HEK293 (cell line): ENCODE results near the gene C1GALT1C1.
"Not testable (repeated sequence)": the region's sequence is repeated elsewhere in the genome, so short reads cannot be mapped to it uniquely, and the experiment has no call there.

Experiments
- CTCF ChIA-PET: fragments of 350-600 bp; formaldehyde crosslinking; extraction: SDS; loops from one replicate; lab custom pipeline; 2021; ENCODE audit warnings: antibody characterized with exemption; lab: Yijun Ruan, JAX
- POLR2A ChIA-PET: fragments of 300-600 bp; formaldehyde crosslinking; extraction: SDS; loops from one replicate; lab custom pipeline; 2020; ENCODE audit warnings: antibody characterized with exemption, inconsistent platforms; lab: Yijun Ruan, JAX
- H3K27ac ChIP-seq: fragments of 200-500 bp; sonication (Bioruptor generic); 2 replicates; pipeline ENCODE4 v1.5.1; 2014; ENCODE audit warnings: low read depth, low read length, control low read depth, inconsistent platforms; ENCODE audit errors: extremely low read depth
- H3K36me3 ChIP-seq, 2 experiments: fragments of 200-500 bp in 1 of 2; sonication (Bioruptor generic) in 1 of 2; 1 replicate in 1 of 2; 2 replicates in 1 of 2; pipeline ENCODE4 v1.5.1; 2014 to 2017; ENCODE audit warnings: inconsistent platforms in 2 of 2, low read length in 2 of 2; ENCODE audit not compliant: control insufficient read depth in 2 of 2, insufficient read depth in 1 of 2
- H3K4me1 ChIP-seq: fragments of 200-500 bp; sonication (Bioruptor generic); 2 replicates; pipeline ENCODE4 v1.5.1; 2014; ENCODE audit warnings: mild to moderate bottlenecking, low read length, inconsistent platforms; ENCODE audit not compliant: control insufficient read depth, insufficient read depth
- H3K4me3 ChIP-seq: 2 replicates; pipeline ENCODE4 v1.5.1; 2011; ENCODE audit warnings: low read depth, mild to moderate bottlenecking, control low read depth, low read length, moderate library complexity
- H3K9me3 ChIP-seq: fragments of 200-500 bp; sonication (Bioruptor generic); 2 replicates; pipeline ENCODE4 v1.5.1; 2014; ENCODE audit warnings: low read depth, low read length, inconsistent platforms; ENCODE audit not compliant: control insufficient read depth, insufficient read depth
- HOXC10 ChIP-seq: sonication (generic); formaldehyde crosslinking; IDR thresholded peaks from 2 replicates; pipeline ENCODE4 v1.8.1; 2023; ENCODE audit warnings: mild to moderate bottlenecking, missing genetic modification reagents
- OVOL3 ChIP-seq: fragments of 450-650 bp; formaldehyde crosslinking; IDR thresholded peaks from 2 replicates; pipeline ENCODE4 v1.5.1; 2016; ENCODE audit warnings: missing biosample characterization, missing genetic modification characterization
- SETDB1 ChIP-seq: IDR thresholded peaks from one replicate; pipeline ENCODE4 v1.6.1; 2017; ENCODE audit warnings: mild to moderate bottlenecking, low read length, moderate library complexity, mixed read lengths; ENCODE audit not compliant: insufficient read length
- ZBTB17 ChIP-seq: fragments of 450-650 bp; formaldehyde crosslinking; IDR thresholded peaks from 2 replicates; pipeline ENCODE4 v1.5.1; 2016; ENCODE audit warnings: missing biosample characterization, missing genetic modification characterization
- ZBTB20 ChIP-seq: fragments of 450-650 bp; formaldehyde crosslinking; IDR thresholded peaks from 2 replicates; pipeline ENCODE4 v1.5.1; 2016; ENCODE audit warnings: missing biosample characterization, missing genetic modification characterization
- ZIC2 ChIP-seq: fragments of 450-650 bp; formaldehyde crosslinking; IDR thresholded peaks from 2 replicates; pipeline ENCODE4 v1.5.1; 2016; ENCODE audit warnings: missing biosample characterization, missing genetic modification characterization
- ZNF133 ChIP-seq: fragments of 450-650 bp; formaldehyde crosslinking; IDR thresholded peaks from 2 replicates; pipeline ENCODE4 v1.5.1; 2016; ENCODE audit warnings: missing biosample characterization, missing genetic modification characterization
- ZNF138 ChIP-seq: fragments of 450-650 bp; formaldehyde crosslinking; IDR thresholded peaks from 2 replicates; pipeline ENCODE4 v1.5.1; 2016; ENCODE audit warnings: missing biosample characterization, missing genetic modification characterization, borderline replicate concordance
- ZNF146 ChIP-seq: fragments of 450-650 bp; formaldehyde crosslinking; IDR thresholded peaks from 2 replicates; pipeline ENCODE4 v1.5.1; 2016; ENCODE audit warnings: missing biosample characterization, missing genetic modification characterization
- ZNF155 ChIP-seq: fragments of 450-650 bp; formaldehyde crosslinking; IDR thresholded peaks from 2 replicates; pipeline ENCODE4 v1.5.1; 2016; ENCODE audit warnings: missing biosample characterization, missing genetic modification characterization
- ZNF223 ChIP-seq: fragments of 450-650 bp; formaldehyde crosslinking; IDR thresholded peaks from 2 replicates; pipeline ENCODE4 v1.5.1; 2016; ENCODE audit warnings: missing biosample characterization, missing genetic modification characterization
- ZNF341 ChIP-seq: fragments of 450-650 bp; formaldehyde crosslinking; IDR thresholded peaks from 2 replicates; pipeline ENCODE4; 2016; ENCODE audit warnings: low read depth, missing biosample characterization, missing genetic modification characterization
- ZNF350 ChIP-seq: fragments of 450-650 bp; formaldehyde crosslinking; IDR thresholded peaks from 2 replicates; pipeline ENCODE4 v1.5.0; 2017; ENCODE audit warnings: missing biosample characterization, mild to moderate bottlenecking, missing genetic modification characterization
- ZNF354C ChIP-seq: fragments of 450-650 bp; formaldehyde crosslinking; IDR thresholded peaks from 2 replicates; pipeline ENCODE4 v1.5.1; 2016; ENCODE audit warnings: missing biosample characterization, missing genetic modification characterization, low read depth, borderline replicate concordance
- ZNF394 ChIP-seq: fragments of 450-650 bp; formaldehyde crosslinking; IDR thresholded peaks from 2 replicates; pipeline ENCODE4 v1.5.1; 2016; ENCODE audit warnings: missing biosample characterization, missing genetic modification characterization, mild to moderate bottlenecking, moderate library complexity, borderline replicate concordance
- ZNF423 ChIP-seq: fragments of 450-650 bp; formaldehyde crosslinking; IDR thresholded peaks from 2 replicates; pipeline ENCODE4 v1.5.1; 2016; ENCODE audit warnings: missing biosample characterization, missing genetic modification characterization
- ZNF48 ChIP-seq: fragments of 450-650 bp; formaldehyde crosslinking; IDR thresholded peaks from 2 replicates; pipeline ENCODE4 v1.5.1; 2016; ENCODE audit warnings: missing biosample characterization, missing genetic modification characterization
- ZNF514 ChIP-seq: fragments of 450-650 bp; formaldehyde crosslinking; IDR thresholded peaks from 2 replicates; pipeline ENCODE4 v1.5.1; 2016; ENCODE audit warnings: missing biosample characterization, missing genetic modification characterization
- ZNF560 ChIP-seq: fragments of 450-650 bp; formaldehyde crosslinking; IDR thresholded peaks from 2 replicates; pipeline ENCODE4 v1.5.1; 2017; ENCODE audit warnings: missing biosample characterization, missing genetic modification characterization, borderline replicate concordance
- ZNF561 ChIP-seq: fragments of 450-650 bp; IDR thresholded peaks from 2 replicates; pipeline ENCODE4 v1.5.1; 2018; ENCODE audit warnings: missing biosample characterization, missing genetic modification characterization, borderline replicate concordance
- ZNF585B ChIP-seq: fragments of 450-650 bp; formaldehyde crosslinking; IDR thresholded peaks from 2 replicates; pipeline ENCODE4 v1.5.1; 2016; ENCODE audit warnings: missing biosample characterization, missing genetic modification characterization
- ZNF654 ChIP-seq: fragments of 450-650 bp; formaldehyde crosslinking; IDR thresholded peaks from 2 replicates; pipeline ENCODE4 v1.5.1; 2016; ENCODE audit warnings: low read depth, missing biosample characterization, missing genetic modification characterization
- ZNF707 ChIP-seq: fragments of 450-650 bp; formaldehyde crosslinking; IDR thresholded peaks from 2 replicates; pipeline ENCODE4 v1.5.1; 2016; ENCODE audit warnings: missing biosample characterization, missing genetic modification characterization
- ZNF747 ChIP-seq: fragments of 450-650 bp; formaldehyde crosslinking; IDR thresholded peaks from 2 replicates; pipeline ENCODE4 v1.5.1; 2016; ENCODE audit warnings: missing biosample characterization, missing genetic modification characterization
- ZNF837 ChIP-seq: fragments of 450-650 bp; formaldehyde crosslinking; IDR thresholded peaks from 2 replicates; pipeline ENCODE4 v1.5.1; 2016; ENCODE audit warnings: missing biosample characterization, missing genetic modification characterization
- ZXDB ChIP-seq: fragments of 450-650 bp; formaldehyde crosslinking; IDR thresholded peaks from 2 replicates; pipeline ENCODE4 v1.5.1; 2016; ENCODE audit warnings: missing biosample characterization, missing genetic modification characterization
- TF ChIP-seq, protein P1 (sequence below): fragments of 450-650 bp; formaldehyde crosslinking; IDR thresholded peaks from 2 replicates; pipeline ENCODE4 v1.5.1; 2016; ENCODE audit warnings: missing biosample characterization, missing genetic modification characterization
- TF ChIP-seq, protein P2 (sequence below): fragments of 450-650 bp; formaldehyde crosslinking; optimal IDR thresholded peaks from 2 replicates; pipeline ENCODE3; 2016; ENCODE audit warnings: missing biosample characterization, mild to moderate bottlenecking, missing genetic modification characterization
- TF ChIP-seq, protein P3 (sequence below): fragments of 450-650 bp; formaldehyde crosslinking; IDR thresholded peaks from 2 replicates; pipeline ENCODE4 v1.5.1; 2016; ENCODE audit warnings: missing biosample characterization, missing genetic modification characterization
- TF ChIP-seq, protein P4 (sequence below): fragments of 450-650 bp; formaldehyde crosslinking; IDR thresholded peaks from 2 replicates; pipeline ENCODE4 v1.5.1; 2016; ENCODE audit warnings: missing biosample characterization, missing genetic modification characterization

C1GALT1C1 gene

DNA sequence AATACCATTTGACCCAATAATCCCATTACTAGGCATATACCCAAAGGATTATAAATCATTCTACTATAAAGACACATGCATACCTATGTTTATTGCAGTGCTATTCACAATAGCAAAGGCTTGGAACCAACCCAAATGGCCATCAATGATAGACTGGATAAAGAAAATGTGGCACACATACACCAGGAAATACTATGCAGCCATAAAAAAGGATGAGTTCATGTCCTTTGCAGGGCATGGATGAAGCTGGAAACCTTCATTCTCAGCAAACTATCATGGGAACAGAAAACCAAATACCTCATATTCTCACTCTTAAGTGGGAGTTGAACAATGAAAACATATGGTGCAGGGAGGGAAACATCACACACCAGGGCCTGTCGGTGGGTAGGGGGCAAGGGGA is 22.4 kb upstream of the C1GALT1C1 start:
- H3K9me3 ChIP-seq, CTCF ChIA-PET, POLR2A ChIA-PET, H3K4me3 ChIP-seq, H3K27ac ChIP-seq, H3K4me1 ChIP-seq, H3K36me3 ChIP-seq: not testable (repeated sequence)
- TF ChIP-seq ZNF146 (tag by site-specific recombination) = peak; percentile 79

DNA sequence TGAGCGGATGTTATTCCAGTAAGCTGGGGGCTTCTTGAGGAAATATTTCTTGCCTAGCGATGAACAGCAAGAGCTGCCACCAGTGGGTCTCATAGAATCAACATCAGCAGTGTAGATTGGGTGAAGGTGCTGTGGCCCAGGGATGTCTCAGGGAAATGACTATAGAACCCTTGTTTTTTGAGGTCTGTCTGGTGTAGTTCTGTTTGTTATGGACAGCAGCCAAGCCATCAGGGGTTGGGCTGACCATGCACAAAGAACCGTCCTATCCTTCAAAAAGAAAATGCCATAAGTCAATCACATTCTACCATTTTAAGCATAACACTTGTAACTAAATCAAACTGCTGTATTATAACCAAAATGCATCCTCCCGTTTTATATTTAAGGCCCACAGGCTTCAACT is 17.3 kb upstream of the C1GALT1C1 start:
- POLR2A ChIA-PET = interaction anchor here (0.6 kb wide), 1 partner anchor 627 kb away, joined by 3 read pairs; no protein-coding TSS in a partner anchor
- Histone ChIP-seq H3K4me1 (no peaks in the 10 kb centered on the region), H3K36me3 (no peaks in the 10 kb centered on the region), H3K9me3 (no peaks in the 10 kb centered on the region), H3K27ac (no peak overlapping the region), H3K4me3 (no peak overlapping the region)
- CTCF ChIA-PET = no interaction called here
- TF ChIP-seq ZNF561 (tag by site-specific recombination) (no peak), SETDB1 (no peak), ZNF155 (no peak), HOXC10 (CRISPR knock-in tag) (no peak), ZNF654 (tag by site-specific recombination) (no peak), ZBTB20 (no peak), ZNF514 (tag by site-specific recombination) (no peak), ZNF133 (tag by site-specific recombination) (no peak), ZNF341 (tag by site-specific recombination) (no peak), OVOL3 (tag by site-specific recombination) (no peak), ZNF707 (no peak), ZNF585B (tag by site-specific recombination) (no peak), ZNF48 (tag by site-specific recombination) (no peak), ZNF354C (no peak)
- TF ChIP-seq, protein P1, sequence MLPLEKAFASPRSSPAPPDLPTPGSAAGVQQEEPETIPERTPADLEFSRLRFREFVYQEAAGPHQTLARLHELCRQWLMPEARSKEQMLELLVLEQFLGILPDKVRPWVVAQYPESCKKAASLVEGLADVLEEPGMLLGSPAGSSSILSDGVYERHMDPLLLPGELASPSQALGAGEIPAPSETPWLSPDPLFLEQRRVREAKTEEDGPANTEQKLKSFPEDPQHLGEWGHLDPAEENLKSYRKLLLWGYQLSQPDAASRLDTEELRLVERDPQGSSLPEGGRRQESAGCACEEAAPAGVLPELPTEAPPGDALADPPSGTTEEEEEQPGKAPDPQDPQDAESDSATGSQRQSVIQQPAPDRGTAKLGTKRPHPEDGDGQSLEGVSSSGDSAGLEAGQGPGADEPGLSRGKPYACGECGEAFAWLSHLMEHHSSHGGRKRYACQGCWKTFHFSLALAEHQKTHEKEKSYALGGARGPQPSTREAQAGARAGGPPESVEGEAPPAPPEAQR (tag by site-specific recombination) = no peak
- TF ChIP-seq, protein P2, sequence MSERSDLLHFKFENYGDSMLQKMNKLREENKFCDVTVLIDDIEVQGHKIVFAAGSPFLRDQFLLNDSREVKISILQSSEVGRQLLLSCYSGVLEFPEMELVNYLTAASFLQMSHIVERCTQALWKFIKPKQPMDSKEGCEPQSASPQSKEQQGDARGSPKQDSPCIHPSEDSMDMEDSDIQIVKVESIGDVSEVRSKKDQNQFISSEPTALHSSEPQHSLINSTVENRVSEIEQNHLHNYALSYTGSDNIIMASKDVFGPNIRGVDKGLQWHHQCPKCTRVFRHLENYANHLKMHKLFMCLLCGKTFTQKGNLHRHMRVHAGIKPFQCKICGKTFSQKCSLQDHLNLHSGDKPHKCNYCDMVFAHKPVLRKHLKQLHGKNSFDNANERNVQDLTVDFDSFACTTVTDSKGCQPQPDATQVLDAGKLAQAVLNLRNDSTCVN (tag by site-specific recombination) = no peak

DNA sequence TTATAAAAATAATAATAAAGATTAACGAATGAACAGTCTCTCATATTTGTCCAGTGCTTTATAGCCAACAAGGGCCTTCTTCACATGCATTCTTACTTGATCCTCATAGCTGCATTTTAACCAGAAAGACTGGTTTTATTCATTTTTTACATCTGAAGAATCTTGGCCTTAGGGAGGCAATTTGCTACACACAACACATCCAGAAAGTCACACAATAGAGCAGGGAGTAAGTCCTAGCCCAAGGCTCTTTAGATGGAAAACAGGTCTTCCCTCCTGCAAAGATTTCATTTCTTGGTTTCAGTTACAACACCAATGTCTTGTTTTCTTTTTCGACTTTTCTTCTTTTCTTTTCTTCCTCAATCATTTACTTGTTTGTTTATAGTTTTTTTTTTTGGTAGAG is 13.0 kb upstream of the C1GALT1C1 start:
- Histone ChIP-seq H3K4me1 (no peaks in the 10 kb centered on the region), H3K9me3 (no peaks in the 10 kb centered on the region)
- TF ChIP-seq ZNF585B (tag by site-specific recombination) = no peak
- no peak for TF ChIP-seq ZNF837 (tag by site-specific recombination)
- no peak for TF ChIP-seq ZNF223 (tag by site-specific recombination)
- no peak for TF ChIP-seq ZNF423 (tag by site-specific recombination)
- TF ChIP-seq, protein P3, sequence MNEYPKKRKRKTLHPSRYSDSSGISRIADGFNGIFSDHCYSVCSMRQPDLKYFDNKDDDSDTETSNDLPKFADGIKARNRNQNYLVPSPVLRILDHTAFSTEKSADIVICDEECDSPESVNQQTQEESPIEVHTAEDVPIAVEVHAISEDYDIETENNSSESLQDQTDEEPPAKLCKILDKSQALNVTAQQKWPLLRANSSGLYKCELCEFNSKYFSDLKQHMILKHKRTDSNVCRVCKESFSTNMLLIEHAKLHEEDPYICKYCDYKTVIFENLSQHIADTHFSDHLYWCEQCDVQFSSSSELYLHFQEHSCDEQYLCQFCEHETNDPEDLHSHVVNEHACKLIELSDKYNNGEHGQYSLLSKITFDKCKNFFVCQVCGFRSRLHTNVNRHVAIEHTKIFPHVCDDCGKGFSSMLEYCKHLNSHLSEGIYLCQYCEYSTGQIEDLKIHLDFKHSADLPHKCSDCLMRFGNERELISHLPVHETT (tag by site-specific recombination) = no peak
- TF ChIP-seq ZNF394 (tag by site-specific recombination) = no peak
- no peak for TF ChIP-seq ZXDB (tag by site-specific recombination)
- TF ChIP-seq ZBTB17 = no peak
- TF ChIP-seq ZIC2 (tag by site-specific recombination) = no peak
- TF ChIP-seq ZNF350 (tag by site-specific recombination) = no peak
- TF ChIP-seq ZNF747 (tag by site-specific recombination) = no peak
- no peak for TF ChIP-seq ZNF560 (tag by site-specific recombination)
- no peak for TF ChIP-seq ZNF654 (tag by site-specific recombination)
- TF ChIP-seq, protein P4, sequence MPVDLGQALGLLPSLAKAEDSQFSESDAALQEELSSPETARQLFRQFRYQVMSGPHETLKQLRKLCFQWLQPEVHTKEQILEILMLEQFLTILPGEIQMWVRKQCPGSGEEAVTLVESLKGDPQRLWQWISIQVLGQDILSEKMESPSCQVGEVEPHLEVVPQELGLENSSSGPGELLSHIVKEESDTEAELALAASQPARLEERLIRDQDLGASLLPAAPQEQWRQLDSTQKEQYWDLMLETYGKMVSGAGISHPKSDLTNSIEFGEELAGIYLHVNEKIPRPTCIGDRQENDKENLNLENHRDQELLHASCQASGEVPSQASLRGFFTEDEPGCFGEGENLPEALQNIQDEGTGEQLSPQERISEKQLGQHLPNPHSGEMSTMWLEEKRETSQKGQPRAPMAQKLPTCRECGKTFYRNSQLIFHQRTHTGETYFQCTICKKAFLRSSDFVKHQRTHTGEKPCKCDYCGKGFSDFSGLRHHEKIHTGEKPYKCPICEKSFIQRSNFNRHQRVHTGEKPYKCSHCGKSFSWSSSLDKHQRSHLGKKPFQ (tag by site-specific recombination) = no peak
- no peak for TF ChIP-seq ZNF138 (tag by site-specific recombination)
- TF ChIP-seq, all 188 proteins: peak for 0
- Histone ChIP-seq H3K27ac (no peak overlapping the region), H3K36me3 (no peaks in the 10 kb centered on the region), H3K4me3 (no peak overlapping the region)
- ChIA-PET POLR2A (no interaction called here), CTCF (no interaction called here)
